ENCODE results near the gene MYO16.

MYO16 gene

GRCh38 chr13:109096101-109096500 is 466.7 kb downstream of the MYO16 start (continued):
- TF ChIP-seq, protein P1, sequence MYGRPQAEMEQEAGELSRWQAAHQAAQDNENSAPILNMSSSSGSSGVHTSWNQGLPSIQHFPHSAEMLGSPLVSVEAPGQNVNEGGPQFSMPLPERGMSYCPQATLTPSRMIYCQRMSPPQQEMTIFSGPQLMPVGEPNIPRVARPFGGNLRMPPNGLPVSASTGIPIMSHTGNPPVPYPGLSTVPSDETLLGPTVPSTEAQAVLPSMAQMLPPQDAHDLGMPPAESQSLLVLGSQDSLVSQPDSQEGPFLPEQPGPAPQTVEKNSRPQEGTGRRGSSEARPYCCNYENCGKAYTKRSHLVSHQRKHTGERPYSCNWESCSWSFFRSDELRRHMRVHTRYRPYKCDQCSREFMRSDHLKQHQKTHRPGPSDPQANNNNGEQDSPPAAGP (tag by site-specific recombination; IDR thresholded peaks at IDR 0.05): no peak
- TF ChIP-seq MYNN (tag by site-specific recombination; IDR thresholded peaks at IDR 0.05; ENCODE audit: borderline replicate concordance): no peak

GRCh38 chr13:109100705-109101304 is 471.4 kb downstream of the MYO16 start:
- Histone ChIP-seq H3K27ac (ENCODE audit: extremely low read depth, low read depth, low read length) (no peak overlapping the region), H3K4me3 (ENCODE audit: low read depth, low read length) (no peak overlapping the region), H3K36me3 (ENCODE audit: control insufficient read depth in 2 of 2, insufficient read depth in 1 of 2, low read length in 2 of 2) (no peaks in the 10 kb centered on the region), H3K4me1 (ENCODE audit: control insufficient read depth, insufficient read depth, low read length) (no peaks in the 10 kb centered on the region), H3K9me3 (ENCODE audit: control insufficient read depth, insufficient read depth, low read depth, low read length) (no peaks in the 10 kb centered on the region)
- CTCF ChIA-PET: no interaction called here
- POLR2A ChIA-PET: no interaction called here
- TF ChIP-seq YY2 (tag by site-specific recombination; IDR thresholded peaks at IDR 0.05): no peak
- TF ChIP-seq ZNF658 (tag by site-specific recombination; IDR thresholded peaks at IDR 0.05): no peak
- no peak for TF ChIP-seq ZBTB48 (tag by site-specific recombination; IDR thresholded peaks at IDR 0.05)
- TF ChIP-seq KLF1 (tag by site-specific recombination; IDR thresholded peaks at IDR 0.05): no peak
- TF ChIP-seq KLF16 (tag by site-specific recombination; IDR thresholded peaks at IDR 0.05): no peak
- TF ChIP-seq, protein P2, sequence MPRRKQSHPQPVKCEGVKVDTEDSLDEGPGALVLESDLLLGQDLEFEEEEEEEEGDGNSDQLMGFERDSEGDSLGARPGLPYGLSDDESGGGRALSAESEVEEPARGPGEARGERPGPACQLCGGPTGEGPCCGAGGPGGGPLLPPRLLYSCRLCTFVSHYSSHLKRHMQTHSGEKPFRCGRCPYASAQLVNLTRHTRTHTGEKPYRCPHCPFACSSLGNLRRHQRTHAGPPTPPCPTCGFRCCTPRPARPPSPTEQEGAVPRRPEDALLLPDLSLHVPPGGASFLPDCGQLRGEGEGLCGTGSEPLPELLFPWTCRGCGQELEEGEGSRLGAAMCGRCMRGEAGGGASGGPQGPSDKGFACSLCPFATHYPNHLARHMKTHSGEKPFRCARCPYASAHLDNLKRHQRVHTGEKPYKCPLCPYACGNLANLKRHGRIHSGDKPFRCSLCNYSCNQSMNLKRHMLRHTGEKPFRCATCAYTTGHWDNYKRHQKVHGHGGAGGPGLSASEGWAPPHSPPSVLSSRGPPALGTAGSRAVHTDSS (tag by site-specific recombination; IDR thresholded peaks at IDR 0.05): no peak
- TF ChIP-seq SCRT1 (tag by site-specific recombination; IDR thresholded peaks at IDR 0.05; ENCODE audit: borderline replicate concordance): no peak
- TF ChIP-seq ZNF660 (tag by site-specific recombination; IDR thresholded peaks at IDR 0.05): no peak
- TF ChIP-seq ZNF792 (tag by site-specific recombination; IDR thresholded peaks at IDR 0.05): no peak
- no peak for TF ChIP-seq ZNF311 (tag by site-specific recombination; IDR thresholded peaks at IDR 0.05; ENCODE audit: borderline replicate concordance)
- no peak for TF ChIP-seq ZNF670 (tag by site-specific recombination; IDR thresholded peaks at IDR 0.05; ENCODE audit: low read depth)
- TF ChIP-seq EGR2 (tag by site-specific recombination; IDR thresholded peaks at IDR 0.05; ENCODE audit: low read depth): no peak

DNA sequence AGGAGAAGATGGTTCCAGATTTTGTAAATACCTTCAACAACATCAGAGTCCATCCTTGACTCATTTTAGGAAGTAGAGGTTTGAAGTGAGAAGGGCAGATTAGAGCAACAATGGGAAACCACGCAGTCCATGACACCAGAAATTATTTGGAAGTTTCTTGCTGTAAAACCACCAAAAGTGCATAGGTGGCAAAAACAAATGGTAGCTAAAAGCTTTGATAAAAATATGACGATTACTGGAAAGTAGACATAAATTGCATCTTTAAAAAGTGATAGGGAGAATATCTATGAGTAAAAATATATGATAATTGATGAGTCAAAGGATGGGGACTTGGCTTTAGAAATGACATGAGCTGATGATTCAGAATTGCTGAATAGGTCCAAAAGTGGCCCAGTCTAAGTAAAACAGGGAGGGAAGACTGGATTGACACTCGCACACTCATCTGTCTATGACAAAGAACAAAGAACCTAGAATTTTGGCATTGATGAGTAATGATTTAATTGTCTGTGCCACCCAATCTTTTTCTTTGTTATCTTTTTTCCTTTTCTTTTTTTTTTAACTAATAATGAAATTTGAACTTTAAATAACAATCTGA is 472.2 kb downstream of the MYO16 start:
- ChIA-PET POLR2A (no interaction called here), CTCF (no interaction called here)
- no peaks in the 10 kb centered on the region for H3K9me3 ChIP-seq (ENCODE audit: control insufficient read depth, insufficient read depth, low read depth, low read length)
- H3K4me1 ChIP-seq (ENCODE audit: control insufficient read depth, insufficient read depth, low read length): no peaks in the 10 kb centered on the region
- no peaks in the 10 kb centered on the region for H3K36me3 ChIP-seq (ENCODE audit: control insufficient read depth in 2 of 2, insufficient read depth in 1 of 2, low read length in 2 of 2)
- no peak overlapping the region for H3K4me3 ChIP-seq (ENCODE audit: low read depth, low read length)
- no peak overlapping the region for H3K27ac ChIP-seq (ENCODE audit: extremely low read depth, low read depth, low read length)
- no peak for TF ChIP-seq MZF1 (tag by site-specific recombination; IDR thresholded peaks at IDR 0.05; ENCODE audit: borderline replicate concordance)
- TF ChIP-seq ZNF549 (tag by site-specific recombination; IDR thresholded peaks at IDR 0.05): no peak
- no peak for TF ChIP-seq SP3 (tag by site-specific recombination; IDR thresholded peaks at IDR 0.05)
- no peak for TF ChIP-seq ZNF350 (tag by site-specific recombination; IDR thresholded peaks at IDR 0.05)
- TF ChIP-seq BCL11B (tag by site-specific recombination; IDR thresholded peaks at IDR 0.05; ENCODE audit: low read depth): no peak
- no peak for TF ChIP-seq ZNF623 (tag by site-specific recombination; IDR thresholded peaks at IDR 0.05)
- no peak for TF ChIP-seq FEZF1 (tag by site-specific recombination; IDR thresholded peaks at IDR 0.05)
- no peak for TF ChIP-seq ZNF138 (tag by site-specific recombination; IDR thresholded peaks at IDR 0.05; ENCODE audit: borderline replicate concordance)
- no peak for TF ChIP-seq ZBTB49 (tag by site-specific recombination; IDR thresholded peaks at IDR 0.05; ENCODE audit: low read depth)

Measured in HEK293 (cell line).